Renal pelvis (tissue), 4 donors: Measurements from ENCODE around the gene COG5. TPM values are rescaled to one million over a fixed set of nuclear protein-coding genes. Genes with fewer than 3 reads are reported as not detected.
A peak's percentile ranks its signal among the peaks of the same experiment; 100 is the strongest.

Experiments used
- DNase-seq: peaks from one replicate; pipeline ENCODE4 v3.0.0-alpha.2; 2013
- polyA plus RNA-seq, 3 donors: library from polyadenylated mRNA; unstranded; fragments of 120-200 nt; gene quantifications; one replicate each; pipeline ENCODE4 v1.2.1, GENCODE V29; 2013; ENCODE audit not compliant: insufficient read length in 3 of 3

COG5 gene
- polyA plus RNA-seq, 3 donors: 29.9 to 31.4 (median 30.8) TPM

DNA sequence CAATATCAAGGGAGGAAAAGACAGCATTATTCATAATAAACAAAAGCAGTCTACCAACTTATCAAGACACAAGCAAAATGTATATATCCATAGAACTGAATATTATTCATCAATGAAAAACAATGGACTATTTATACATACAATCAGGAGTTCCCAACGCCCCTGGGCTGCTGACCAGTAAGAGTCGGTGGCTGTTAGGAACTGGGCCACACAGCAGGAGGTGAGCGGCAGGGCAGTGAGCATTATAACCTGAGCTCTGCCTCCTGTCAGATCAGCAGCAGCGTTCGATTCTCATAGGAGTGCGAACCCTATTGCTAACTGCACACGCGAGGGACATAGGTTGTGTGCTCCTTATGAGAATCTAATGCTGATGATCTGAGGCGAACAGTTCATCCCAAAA, 165.6 kb downstream of the COG5 start:
- DNase-seq: no peak

- no peak for DNase-seq
Observed at GRCh38 chr7:107396990-107397389, 166.7 kb downstream of the COG5 start.

DNA sequence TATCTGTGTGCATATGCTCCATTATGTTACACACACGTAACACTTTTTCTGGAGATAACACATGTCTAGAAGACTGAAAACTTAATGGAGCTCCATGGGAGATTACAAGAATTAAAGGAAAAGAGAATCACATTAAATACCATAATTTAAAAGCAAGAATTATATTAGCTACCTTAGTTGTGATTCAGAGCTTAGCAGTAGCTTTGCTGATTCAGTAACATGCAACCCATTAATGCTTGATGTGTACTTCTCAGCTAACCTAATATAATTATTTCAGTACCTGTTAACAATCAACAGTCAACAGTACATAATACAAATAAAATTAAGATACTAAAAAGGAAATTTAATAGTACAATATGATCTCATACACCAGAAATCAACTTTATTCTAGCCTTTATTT, 167.6 kb downstream of the COG5 start:
- DNase-seq: no peak

DNA sequence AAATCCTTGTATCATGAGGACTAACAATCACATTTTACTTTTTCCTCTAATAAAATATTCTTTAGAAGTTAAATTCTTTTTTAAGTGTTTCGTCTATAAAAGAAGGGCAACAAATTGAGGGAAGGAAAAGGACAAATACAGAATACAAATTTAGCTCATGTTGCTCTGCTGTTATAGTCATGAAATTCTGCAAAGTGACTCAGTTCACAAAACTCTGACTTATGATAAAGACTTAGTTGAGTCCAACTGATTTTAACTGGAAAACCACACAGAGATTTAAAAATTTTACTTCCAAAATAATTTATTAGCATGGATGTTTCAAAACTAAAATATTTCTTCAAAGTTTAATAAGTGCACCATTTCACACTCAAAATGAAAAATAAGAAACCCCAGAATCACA, 168.9 kb downstream of the COG5 start:
- DNase-seq: no peak

- no peak for DNase-seq
Observed at GRCh38 chr7:107394276-107394675, 169.4 kb downstream of the COG5 start.

DNA sequence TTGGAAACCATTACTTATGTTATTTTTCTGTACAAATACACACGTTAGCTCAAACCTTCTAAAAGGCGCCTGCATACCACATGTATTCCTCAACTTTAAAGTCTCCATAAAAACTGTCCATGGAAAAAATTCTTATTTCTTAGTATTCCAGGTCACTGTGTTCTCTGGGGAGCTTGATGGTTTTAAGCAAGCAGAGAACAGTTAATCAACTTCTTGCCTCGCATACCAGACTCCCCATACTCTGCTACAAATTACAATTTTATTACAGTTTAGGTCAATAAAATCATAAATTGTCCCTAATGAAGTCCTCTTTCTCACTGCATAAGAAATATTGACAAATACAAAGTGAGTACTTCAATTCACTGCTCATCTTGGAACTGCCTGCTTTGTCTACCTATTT, 170.9 kb downstream of the COG5 start:
- no peak for DNase-seq

DNA sequence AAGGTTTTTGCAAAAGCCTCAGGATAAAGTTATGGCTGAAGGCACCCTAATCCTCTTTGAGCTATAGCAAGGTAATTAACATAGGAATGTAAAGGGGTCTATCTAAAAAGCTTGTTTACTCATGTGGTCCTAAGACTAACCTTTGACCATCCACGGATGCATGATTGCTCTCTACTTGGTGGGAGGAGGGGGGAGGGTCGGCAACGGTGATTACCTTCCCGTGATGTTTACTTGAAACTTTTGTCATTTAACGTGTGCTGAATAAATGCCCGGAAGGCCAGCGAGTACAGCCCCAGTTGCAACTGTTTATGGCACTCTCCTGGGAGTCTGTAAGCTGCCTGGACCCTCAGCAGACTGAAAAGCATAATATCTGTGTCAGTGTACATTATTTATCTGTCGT, 172.8 kb downstream of the COG5 start:
- DNase-seq: no peak

DNA sequence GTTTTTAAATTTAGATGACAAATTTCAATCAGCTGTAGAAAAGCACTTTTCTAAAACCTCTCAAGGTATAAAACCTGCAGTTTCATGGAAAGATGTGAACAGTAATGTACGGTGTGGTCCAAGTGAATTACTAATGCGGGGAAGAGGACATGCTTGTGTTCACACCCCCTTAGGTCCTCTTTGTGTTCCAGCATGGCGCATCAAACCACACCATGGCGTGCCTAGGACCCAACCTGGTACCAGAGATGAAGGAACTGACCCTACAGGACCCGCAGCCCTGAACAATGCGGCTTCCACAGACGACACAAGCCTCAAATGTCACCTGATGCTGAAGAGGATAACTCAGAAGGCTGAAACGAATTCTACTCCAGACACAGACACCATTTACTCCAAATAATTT, 175.1 kb downstream of the COG5 start:
- no peak for DNase-seq

GRCh38 chr7:107387573-107388219, 176.0 kb downstream of the COG5 start:
- peak; percentile 60 for DNase-seq

DNA sequence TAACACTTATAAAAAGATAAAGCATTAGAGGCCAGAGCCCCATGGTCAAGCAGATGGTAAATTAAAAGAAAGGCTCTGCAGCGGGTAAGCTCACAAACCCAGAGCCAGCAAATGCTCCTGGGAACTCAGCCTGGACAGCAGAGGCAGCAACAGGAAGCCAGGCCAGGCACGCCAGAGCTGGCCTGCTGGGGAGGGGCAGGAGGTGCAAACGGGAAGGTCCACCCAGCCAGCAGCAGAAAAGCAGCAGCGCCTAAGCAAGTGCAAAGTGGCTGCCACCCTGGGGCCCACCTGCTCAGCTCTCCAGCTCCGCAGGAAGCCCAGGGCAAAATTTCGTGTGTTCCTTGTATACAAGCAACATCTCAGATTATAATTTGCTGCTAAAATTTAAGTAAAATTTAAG, 176.6 kb downstream of the COG5 start:
- no peak for DNase-seq

GRCh38 chr7:107386548-107387102, 177.1 kb downstream of the COG5 start:
- no peak for DNase-seq

- DNase-seq: no peak
Observed at GRCh38 chr7:107384025-107384424, 179.7 kb downstream of the COG5 start.

DNA sequence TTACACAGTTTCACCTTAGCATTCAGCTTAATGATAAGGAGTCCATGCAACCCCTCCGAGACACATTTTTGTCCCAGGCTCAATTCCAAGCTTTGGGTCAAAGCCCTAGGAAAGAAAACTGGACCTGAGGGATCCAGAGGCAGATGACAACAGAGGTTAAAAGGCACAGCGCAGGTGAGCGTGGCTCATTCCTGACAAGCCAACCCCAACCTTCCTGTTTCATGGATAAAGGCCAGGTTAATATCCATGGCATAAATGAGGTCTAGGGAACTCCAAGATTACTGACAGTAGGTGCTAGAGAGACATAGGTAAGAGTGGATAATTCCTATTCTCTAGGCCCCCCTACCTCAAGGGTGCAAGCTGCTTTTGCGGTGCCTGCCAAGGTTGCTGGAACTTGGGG, 180.5 kb downstream of the COG5 start:
- DNase-seq: no peak

DNA sequence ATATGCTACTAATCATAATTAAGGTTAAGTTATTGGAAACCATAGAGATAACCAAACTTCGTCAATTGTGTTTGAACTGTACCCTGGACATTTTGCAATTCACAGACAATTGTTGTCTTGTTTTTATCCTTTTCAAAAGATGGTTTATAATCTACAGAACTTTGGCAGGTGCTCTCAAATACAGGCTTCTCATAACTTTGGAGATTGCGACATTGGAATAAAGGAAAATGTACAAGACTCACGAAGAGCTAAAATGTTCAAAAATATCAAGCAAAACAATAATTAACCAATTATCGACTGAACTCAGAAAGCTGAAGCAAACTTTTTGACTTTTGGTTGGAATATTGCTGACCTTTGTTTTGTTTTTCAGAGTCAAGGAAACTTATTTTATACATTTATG, 182.3 kb downstream of the COG5 start:
- DNase-seq: no peak

DNA sequence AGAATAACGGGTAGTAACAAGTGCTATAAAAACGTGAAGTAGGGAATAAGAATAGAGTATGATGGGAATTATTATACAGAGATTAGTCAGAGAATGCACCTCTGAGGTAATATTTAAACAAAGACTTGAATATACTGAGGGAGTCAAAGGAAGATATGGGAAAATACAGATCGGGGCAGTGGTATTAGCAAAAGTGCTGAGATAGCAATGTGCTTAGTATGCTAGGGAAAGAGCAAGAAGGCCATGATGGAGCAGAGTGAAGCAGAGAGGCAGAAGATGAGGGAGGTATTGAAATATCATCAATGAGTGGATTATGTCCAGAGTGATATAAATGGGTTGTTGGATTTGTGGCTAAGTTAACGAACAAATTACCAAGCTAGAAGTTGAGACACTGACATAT, 190.4 kb downstream of the COG5 start:
- no peak for DNase-seq

DNA sequence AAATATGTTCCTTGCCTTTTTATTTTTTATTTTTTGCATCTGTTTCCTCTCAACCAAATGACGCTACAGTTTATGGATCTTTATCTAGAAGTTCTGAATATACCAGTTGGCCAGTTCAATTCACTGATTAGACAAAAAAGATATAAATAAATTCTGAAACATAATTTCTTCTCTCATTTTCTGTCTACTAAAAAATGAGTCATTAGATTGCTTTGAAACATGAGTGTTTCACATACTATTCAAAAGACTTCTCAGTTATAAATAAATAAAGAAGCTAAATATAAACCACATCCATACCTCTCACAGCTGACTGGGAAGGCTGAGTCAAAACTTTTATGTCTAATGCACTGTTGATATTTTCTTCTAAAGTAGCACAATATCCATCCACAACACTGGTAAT, 191.4 kb downstream of the COG5 start:
- no peak for DNase-seq

GRCh38 chr7:107370816-107371215, 192.9 kb downstream of the COG5 start:
- DNase-seq: no peak

DNA sequence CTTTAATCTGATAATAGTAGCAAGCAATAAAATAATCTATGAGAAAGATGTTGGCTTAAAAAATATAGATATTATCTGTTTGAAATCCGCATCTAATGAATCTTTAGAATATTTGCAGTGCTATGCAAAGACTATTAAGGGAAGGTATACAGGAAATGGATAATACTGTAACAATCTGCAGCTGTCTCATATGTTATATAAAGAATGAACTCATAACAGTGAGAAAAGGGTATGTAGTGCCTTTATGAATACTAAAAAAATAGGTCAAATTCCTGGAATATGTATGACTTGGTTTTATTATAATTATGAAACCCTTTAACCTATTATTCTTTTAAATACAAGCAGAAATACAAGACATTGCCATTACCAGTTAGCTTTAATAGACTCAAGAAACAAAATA, 198.9 kb downstream of the COG5 start:
- no peak for DNase-seq

- DNase-seq: no peak
Observed at GRCh38 chr7:107359520-107360316, 204.0 kb downstream of the COG5 start.

- no peak for DNase-seq
Observed at GRCh38 chr7:107355616-107356015, 208.1 kb downstream of the COG5 start.

DNA sequence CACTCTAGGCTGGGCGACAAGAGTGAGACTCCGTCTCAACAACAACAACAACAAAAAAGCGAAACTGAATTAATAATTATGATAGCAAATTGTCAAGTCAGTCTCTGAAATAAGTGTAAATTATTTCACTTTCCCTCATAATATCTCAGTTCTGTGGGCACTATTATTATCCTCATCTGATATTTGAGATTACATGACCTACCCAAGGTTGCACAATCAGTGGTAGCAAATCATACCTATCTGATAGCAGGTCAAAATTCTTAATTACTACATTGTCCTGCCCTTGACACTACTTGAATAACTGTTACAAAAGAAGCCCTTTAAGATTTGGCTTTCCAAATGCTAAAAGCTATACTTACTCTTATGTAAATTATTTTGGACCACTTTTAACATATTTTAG, 209.1 kb downstream of the COG5 start:
- DNase-seq: no peak

- DNase-seq: no peak
Observed at GRCh38 chr7:107353701-107354100, 210.0 kb downstream of the COG5 start.

GRCh38 chr7:107345898-107346297, 217.8 kb downstream of the COG5 start:
- DNase-seq: no peak

DNA sequence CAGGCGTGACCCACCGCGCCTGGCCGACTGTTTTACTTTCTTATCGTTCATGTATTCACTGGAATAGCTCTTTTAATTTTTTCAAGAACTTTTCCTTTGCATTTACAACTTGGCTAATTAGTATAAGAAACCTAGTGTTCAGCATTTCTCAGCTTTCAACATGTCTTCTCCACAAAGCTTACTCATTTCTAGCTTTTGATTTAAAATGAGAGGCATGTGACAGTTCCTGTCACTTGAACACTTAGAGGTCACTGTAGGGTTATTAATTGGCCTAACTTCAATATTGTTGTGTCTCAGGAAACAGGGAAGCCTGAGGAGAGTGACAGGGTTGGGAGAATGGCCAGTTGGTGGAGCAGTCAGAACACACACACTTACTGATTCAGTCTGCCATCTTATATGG, 218.9 kb downstream of the COG5 start:
- DNase-seq: no peak
